ENCODE results near the gene MSH5. TPM values are rescaled to one million over a fixed set of nuclear protein-coding genes. Genes with fewer than 3 reads are reported as not detected.

The MSH5 gene
- total and polyA plus RNA-seq, 9 donors, result 4.8 to 19.1 (median 9.1) TPM

DNA sequence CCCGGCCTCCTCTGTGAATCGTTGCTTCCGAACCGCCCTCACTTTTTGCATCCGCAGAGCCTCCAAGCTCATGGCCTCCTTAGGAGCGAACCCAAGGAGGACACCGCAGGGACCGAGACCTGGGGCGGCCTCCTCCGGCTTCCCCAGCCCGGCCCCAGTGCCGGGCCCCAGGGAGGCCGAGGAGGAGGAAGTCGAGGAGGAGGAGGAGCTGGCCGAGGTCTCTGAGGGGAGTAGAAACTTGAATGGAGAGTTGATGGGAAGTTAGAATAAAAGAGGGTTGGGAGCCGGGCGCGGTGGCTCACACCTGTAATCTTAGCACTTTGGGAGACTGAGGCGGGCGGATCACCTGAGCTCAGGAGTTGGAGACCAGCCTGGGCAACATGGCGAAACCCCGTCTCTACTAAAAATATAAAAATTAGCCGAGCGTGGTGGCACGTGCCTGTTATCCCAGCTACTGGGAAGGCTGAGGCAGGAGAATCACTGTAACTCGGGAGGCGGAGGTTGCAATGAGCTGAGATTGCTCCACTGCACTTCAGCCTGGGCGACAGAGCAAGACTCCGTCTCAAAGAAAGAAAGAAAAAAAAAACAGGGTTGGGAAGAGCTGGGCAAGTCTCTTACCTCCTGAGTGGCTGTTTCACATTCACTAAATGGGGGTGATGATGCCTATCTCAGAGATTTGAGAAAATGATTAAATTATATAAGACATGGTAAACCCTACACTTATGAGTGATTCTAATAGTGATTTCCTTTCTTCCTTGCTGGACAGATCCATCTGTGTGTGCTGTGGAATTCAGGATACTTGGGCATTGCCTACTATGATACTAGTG is 805 bp downstream of the MSH5 start:
- H3K9me3 ChIP-seq, result no peaks in the 10 kb centered on the region
- intact Hi-C loops (cut with DNase I), result loop anchor here in 1 of 4 donors (5.0 kb wide), 1 partner anchor 42 kb away; no protein-coding TSS in a partner anchor
- TF ChIP-seq POLR2A (IDR thresholded peaks at IDR 0.05) (no peak), EP300 (IDR thresholded peaks at IDR 0.05) (no peak), CTCF (IDR thresholded peaks at IDR 0.05) (no peak)
- H3K4me1 ChIP-seq (ENCODE audit: insufficient read depth), result peaks cover 7% of the 10 kb centered on the region
- peak overlapping the region; percentile 56 for H3K4me3 ChIP-seq
- H3K27ac ChIP-seq, result peak overlapping the region in 1 of 2 donors; percentile 47
- no peaks in the 10 kb centered on the region for H3K36me3 ChIP-seq
- no peaks in the 10 kb centered on the region for H3K27me3 ChIP-seq
- no peak for DNase-seq
- 20 to 30% (median 20%) methylated on average over 29 of the region's 29 CpGs for WGBS, 3 donors

GRCh38 chr6:31741815-31742214 is 2.0 kb downstream of the MSH5 start:
- H3K36me3 ChIP-seq, result no peaks in the 10 kb centered on the region
- WGBS, 3 donors, result 73 to 87% (median 77%) methylated on average over 2 of the region's 2 CpGs
- intact Hi-C loops (cut with DNase I), result loop anchor here in 1 of 4 donors (5.0 kb wide), 1 partner anchor 40 kb away; no protein-coding TSS in a partner anchor
- no peaks in the 10 kb centered on the region for H3K27me3 ChIP-seq
- H3K27ac ChIP-seq, result no peak overlapping the region
- H3K9me3 ChIP-seq, result no peaks in the 10 kb centered on the region
- H3K4me1 ChIP-seq (ENCODE audit: insufficient read depth), result peaks cover 4% of the 10 kb centered on the region
- no peak for DNase-seq
- H3K4me3 ChIP-seq, result no peak overlapping the region
- no peak for TF ChIP-seq EP300 (IDR thresholded peaks at IDR 0.05)
- TF ChIP-seq CTCF (IDR thresholded peaks at IDR 0.05), result no peak
- TF ChIP-seq POLR2A (IDR thresholded peaks at IDR 0.05), result no peak

GRCh38 chr6:31742894-31743293 is 3.1 kb downstream of the MSH5 start:
- Histone ChIP-seq H3K27ac (no peak overlapping the region), H3K9me3 (no peaks in the 10 kb centered on the region), H3K4me3 (no peak overlapping the region), H3K4me1 (ENCODE audit: insufficient read depth) (peaks cover 2% of the 10 kb centered on the region), H3K36me3 (no peaks in the 10 kb centered on the region), H3K27me3 (no peaks in the 10 kb centered on the region)
- intact Hi-C loops (cut with DNase I), result loop anchor here in 1 of 4 donors (5.0 kb wide), 1 partner anchor 39 kb away; no protein-coding TSS in a partner anchor
- TF ChIP-seq CTCF (IDR thresholded peaks at IDR 0.05), result no peak
- TF ChIP-seq POLR2A (IDR thresholded peaks at IDR 0.05), result no peak
- no peak for TF ChIP-seq EP300 (IDR thresholded peaks at IDR 0.05)
- WGBS, 3 donors, result 87 to 92% (median 90%) methylated on average over 3 of the region's 3 CpGs
- no peak for DNase-seq

DNA sequence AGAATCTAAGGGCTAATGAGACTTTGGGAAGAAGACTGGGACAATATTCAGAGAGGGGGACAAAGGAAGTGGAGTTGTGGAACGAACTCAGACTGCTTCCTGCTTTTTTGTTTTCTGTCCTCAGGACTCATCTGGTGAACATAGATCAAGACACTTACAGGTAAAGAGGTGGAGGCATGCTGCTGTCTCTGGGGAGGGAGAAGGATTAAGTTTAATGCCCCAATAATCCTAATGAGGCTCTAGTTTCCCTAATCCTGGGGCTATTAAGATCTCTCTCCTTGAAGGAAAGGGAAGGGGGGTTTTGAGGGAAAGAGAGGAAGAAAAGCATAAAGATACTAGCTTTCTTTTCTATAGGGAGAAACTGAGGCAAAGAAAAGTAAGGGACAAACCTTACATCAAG is 4.6 kb downstream of the MSH5 start:
- TF ChIP-seq POLR2A (IDR thresholded peaks at IDR 0.05), result no peak
- TF ChIP-seq CTCF (IDR thresholded peaks at IDR 0.05), result no peak
- TF ChIP-seq EP300 (IDR thresholded peaks at IDR 0.05), result no peak
- Histone ChIP-seq H3K4me3 (no peak overlapping the region), H3K9me3 (no peaks in the 10 kb centered on the region), H3K36me3 (no peaks in the 10 kb centered on the region), H3K27me3 (no peaks in the 10 kb centered on the region), H3K27ac (no peak overlapping the region), H3K4me1 (ENCODE audit: insufficient read depth) (peaks cover 2% of the 10 kb centered on the region)
- WGBS, 3 donors, result 57 to 73% (median 59%) methylated on average over 1 of the region's 1 CpG
- DNase-seq, result no peak
- intact Hi-C loops (cut with DNase I), result loop anchor here in 1 of 4 donors (5.0 kb wide), 1 partner anchor 38 kb away; no protein-coding TSS in a partner anchor

Data from ovary (tissue), 9 donors.